Measurements from ENCODE around the gene STARD5.
"Not testable (repeated sequence)": the region's sequence is repeated elsewhere in the genome, so short reads cannot be mapped to it uniquely, and the experiment has no call there.

STARD5 gene

GRCh38 chr15:81337713-81338157 lies 13.8 kb upstream of the STARD5 start:
- DNase-seq: no peak

- DNase-seq: no peak
Measured at GRCh38 chr15:81337241-81337640, 13.3 kb upstream of the STARD5 start.

GRCh38 chr15:81336568-81336967 lies 12.6 kb upstream of the STARD5 start:
- no peak for DNase-seq

GRCh38 chr15:81335631-81336030 lies 11.7 kb upstream of the STARD5 start:
- DNase-seq: no peak

GRCh38 chr15:81334768-81335435 lies 11.0 kb upstream of the STARD5 start:
- no peak for DNase-seq

GRCh38 chr15:81333363-81333762 lies 9.4 kb upstream of the STARD5 start:
- no peak for DNase-seq

GRCh38 chr15:81332326-81332725 lies 8.4 kb upstream of the STARD5 start:
- DNase-seq: no peak

- DNase-seq: no peak
Measured at GRCh38 chr15:81331600-81331999, 7.7 kb upstream of the STARD5 start.

- DNase-seq: not testable (repeated sequence)
Measured at GRCh38 chr15:81331141-81331540, 7.2 kb upstream of the STARD5 start.

- DNase-seq: no peak
Measured at GRCh38 chr15:81330366-81331090, 6.6 kb upstream of the STARD5 start.

GRCh38 chr15:81329446-81329845 lies 5.5 kb upstream of the STARD5 start:
- no peak for DNase-seq

GRCh38 chr15:81327516-81327915 lies 3.6 kb upstream of the STARD5 start:
- no peak for DNase-seq

- DNase-seq: no peak
Measured at GRCh38 chr15:81326466-81327212, 2.7 kb upstream of the STARD5 start.

GRCh38 chr15:81323559-81323943 lies 390 bp downstream of the STARD5 start:
- no peak for DNase-seq

GRCh38 chr15:81322676-81323253 lies 1.2 kb downstream of the STARD5 start:
- DNase-seq: no peak

- no peak for DNase-seq
Measured at GRCh38 chr15:81321667-81322066, 2.3 kb downstream of the STARD5 start.

GRCh38 chr15:81317642-81318017 lies 6.3 kb downstream of the STARD5 start:
- no peak for DNase-seq

- no peak for DNase-seq
Measured at GRCh38 chr15:81316267-81316666, 7.7 kb downstream of the STARD5 start.

- DNase-seq: no peak
Measured at GRCh38 chr15:81315452-81316175, 8.3 kb downstream of the STARD5 start.

- no peak for DNase-seq
Measured at GRCh38 chr15:81314378-81314777, 9.6 kb downstream of the STARD5 start.

GRCh38 chr15:81313686-81314085 lies 10.3 kb downstream of the STARD5 start:
- DNase-seq: no peak
